SKM-1 (cell line): ENCODE results near the gene TRIM8.

Source experiments
- DNase-seq: peaks from one replicate; lab custom pipeline; 2025; ENCODE audit not compliant: unreplicated experiment; lab: John Stamatoyannopoulos, UW

Gene TRIM8

DNA sequence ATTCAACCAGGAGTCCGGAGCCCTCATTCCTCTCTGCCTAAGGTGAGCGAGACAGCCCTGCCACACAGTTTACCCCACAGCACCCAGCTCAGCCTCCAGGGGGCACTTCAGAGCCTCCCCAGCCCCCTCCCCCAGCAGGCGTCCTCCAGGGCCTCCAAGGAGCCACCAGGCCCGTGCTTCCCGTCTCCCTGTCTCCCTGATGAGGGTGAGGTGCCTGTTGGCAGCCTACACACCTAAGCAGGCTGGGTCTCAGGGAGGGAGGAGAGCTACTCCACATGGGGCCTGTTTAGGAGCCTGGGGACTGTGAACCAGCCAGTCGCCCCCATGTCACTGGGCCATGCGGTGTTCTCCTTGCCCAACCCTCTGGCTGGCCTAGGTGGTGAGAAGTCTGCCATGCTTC lies 28.9 kb upstream of the TRIM8 start:
- no peak for DNase-seq

DNA sequence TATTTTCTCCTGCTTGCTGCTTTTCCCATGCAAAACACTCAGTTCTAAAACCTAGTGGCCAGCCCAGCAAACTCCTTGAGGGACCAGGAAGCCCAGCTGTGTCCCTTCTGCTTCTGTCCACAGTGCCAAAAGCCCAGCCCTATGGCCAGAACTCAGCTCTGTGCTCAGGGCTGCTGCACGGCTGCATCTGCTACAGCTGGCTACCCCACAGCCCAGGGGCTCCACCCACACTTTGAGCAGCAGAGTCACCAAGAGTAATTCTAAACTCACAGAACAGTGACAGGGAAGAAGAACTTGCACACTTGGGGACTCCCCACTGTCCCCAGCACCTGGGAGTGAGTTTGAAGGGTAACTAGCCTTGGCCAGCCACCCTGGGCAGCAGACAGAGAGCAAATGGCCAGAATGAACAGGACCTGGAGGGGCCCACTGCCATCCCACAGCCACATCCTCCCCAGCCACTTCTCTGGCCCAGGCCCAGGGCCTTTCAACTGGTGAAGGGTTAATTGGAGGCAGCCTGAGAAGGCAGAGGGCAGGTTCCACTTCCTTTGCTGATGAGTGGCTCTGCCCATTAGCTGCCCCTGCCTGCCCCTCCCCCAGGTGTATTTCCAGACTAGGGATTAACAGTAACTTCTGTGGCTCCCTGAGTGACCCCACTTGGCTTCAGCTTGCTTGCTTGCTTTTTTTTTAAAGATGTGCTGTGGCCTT lies 28.1 kb upstream of the TRIM8 start:
- DNase-seq = no peak

GRCh38 chr10:102617041-102617440 lies 27.2 kb upstream of the TRIM8 start:
- no peak for DNase-seq

DNA sequence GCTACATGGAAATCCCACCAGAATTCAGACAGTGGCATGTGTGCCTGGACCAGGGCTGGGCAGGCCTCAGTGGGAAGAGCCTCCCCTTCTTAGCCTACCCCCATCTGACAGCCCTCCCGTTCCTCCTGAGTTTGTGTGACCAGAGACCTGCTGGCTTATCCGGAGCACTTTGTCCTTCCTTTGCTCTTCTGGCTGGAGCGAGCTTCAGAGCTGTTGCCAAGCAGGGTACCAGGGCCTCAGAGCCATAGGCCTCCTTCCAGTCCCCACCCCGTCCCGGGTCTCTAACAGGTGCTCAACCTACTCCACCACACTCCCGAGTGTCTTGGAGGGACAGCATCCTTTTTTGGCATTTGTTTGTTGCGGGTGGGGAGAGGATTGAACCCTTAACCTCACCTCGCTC lies 26.5 kb upstream of the TRIM8 start:
- no peak for DNase-seq

DNA sequence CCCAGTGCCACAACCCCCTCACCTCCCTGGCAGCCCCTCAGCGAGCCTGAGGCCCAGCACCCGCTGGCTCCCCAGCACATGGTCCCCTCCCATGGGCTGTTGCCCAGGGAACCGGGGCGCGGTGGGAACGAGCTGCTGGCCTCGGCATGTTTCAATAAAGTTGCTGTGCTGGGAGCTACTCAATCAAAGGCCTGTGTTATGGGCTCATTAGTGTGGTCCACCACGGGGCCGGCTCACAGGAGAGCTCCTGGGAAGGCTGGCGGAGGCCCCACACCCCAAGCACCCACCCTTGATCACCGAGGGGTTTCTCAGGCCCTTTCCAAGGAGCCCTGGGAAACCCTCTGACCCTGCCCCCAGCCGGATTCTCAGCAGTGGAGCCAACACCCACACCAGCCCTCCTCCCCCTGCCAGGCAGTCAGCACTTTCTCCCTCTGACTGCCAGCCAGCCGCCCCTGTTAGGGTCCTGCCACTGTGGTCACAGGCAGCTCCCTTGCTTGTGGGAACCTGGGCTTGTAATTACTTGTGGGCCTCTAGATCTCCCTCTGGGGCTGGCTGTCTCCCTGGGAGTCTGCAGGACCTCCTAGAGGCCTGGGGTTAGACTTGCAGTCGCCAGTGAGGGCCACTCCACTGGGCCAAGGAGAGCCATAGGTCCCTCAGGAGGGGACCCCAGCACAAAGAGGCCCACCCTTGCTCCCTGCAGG lies 24.8 kb upstream of the TRIM8 start:
- no peak for DNase-seq

DNA sequence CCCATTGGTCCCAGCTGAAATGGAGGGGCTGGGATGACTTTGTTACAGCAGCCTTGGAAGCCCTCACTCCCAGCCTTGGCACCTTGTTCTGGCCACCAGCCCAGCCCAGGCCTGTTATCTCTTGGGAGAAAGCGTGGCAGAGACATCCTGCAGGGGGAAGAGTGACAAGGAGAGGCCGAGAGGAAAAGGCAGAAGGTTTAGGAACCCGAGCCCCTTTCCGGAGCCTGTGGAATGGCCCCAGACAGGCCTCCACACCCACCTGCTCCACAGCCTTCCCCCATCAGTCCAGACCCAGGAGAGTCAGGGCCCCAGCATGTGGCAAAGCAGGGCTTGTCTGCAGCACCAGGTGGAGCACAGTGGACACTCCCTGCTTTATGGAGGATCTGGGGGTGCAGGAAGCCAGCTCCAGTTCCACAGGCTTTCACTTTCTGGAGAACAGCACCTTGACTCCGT lies 24.1 kb upstream of the TRIM8 start:
- no peak for DNase-seq

DNA sequence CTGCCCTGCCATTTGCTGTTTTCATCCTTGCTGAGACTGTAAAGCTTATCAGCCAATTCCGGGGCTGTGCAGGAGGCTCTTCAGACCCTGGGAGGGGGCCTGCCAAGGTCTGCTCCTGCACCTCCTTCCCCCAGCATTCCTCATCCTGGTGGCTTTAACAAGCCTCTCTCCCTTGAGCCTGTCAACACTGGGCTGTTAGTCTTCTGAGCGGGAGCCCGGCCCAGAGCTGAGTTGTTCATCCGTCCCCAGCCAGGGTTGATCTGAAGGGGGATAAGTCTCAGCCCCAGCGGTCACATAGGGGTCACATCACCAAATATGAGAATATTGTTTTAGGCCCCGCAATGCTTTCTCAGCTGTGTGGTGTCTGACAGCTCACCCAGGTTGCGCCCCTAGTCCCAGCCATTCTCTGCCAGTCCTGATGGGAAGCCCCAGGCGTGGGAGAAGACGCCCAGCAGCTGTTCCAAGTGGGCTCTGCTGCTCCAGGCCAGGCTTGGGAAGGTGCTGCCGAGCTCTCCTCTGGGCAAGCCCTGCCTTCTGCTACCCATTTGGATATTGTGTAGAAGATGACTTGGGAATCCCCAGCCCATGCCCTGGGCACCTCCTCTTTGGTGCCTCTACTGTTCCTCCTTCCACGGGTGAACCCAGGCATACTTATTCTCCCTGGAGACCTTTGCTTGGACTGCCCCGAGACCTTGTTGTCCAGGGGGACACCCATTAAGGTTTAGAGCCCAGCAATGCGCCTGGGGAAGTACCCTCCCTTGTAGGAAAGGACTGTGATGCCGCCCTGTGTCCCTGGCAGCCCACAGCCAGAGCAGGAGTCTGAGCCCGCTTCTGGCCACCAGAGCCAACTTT lies 23.5 kb upstream of the TRIM8 start:
- DNase-seq = no peak

DNA sequence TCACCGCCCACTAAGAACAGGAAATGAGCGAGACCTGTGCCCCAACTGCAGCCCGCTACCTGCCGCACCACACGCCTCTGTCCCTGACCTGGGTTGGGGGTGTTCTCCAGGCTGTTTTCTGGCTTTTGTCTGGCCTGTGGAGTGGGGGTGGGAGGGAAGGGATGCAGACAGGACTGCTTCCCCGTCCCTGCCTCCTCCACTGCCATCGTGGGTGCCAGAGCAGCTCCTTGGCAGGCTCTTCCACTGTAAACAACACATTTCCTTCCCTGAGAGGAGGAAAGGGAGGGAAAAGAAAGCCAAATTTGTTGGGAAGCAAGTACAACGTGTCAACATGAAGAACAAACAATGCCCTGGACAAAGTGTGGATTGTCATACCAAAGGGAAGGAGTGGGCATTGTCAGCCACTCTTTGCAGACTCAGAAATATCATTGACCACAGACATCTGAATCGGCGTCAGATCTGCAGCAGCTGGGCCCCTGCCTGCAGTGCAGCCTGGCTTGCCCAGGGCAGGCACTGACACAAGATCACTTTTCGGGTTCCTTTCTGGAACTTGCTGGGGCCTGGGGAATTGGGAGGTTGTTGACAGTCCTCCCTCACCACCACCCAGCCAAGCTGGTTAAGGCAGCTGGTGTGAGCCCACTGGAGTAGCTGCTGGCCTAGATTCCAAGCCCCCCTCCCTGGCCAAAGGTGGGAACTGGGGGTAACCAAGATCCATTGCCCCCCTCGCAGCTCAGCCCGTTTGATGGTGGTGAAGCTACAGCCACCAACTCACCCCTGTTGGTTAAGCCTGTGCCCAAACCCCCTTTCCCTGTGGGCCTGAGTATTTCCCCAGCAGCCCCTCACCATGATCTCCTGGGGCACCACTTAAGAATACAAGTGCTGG lies 22.6 kb upstream of the TRIM8 start:
- DNase-seq = no peak

GRCh38 chr10:102624094-102624493 lies 20.2 kb upstream of the TRIM8 start:
- no peak for DNase-seq

- DNase-seq = no peak
These were observed 19.3 kb upstream of the TRIM8 start for GRCh38 chr10:102624751-102625645.

- DNase-seq = no peak
These were observed 18.1 kb upstream of the TRIM8 start for GRCh38 chr10:102626026-102626685.

- DNase-seq = no peak
These were observed 17.0 kb upstream of the TRIM8 start for GRCh38 chr10:102627291-102627735.

GRCh38 chr10:102627736-102628293 lies 16.5 kb upstream of the TRIM8 start:
- DNase-seq = no peak

DNA sequence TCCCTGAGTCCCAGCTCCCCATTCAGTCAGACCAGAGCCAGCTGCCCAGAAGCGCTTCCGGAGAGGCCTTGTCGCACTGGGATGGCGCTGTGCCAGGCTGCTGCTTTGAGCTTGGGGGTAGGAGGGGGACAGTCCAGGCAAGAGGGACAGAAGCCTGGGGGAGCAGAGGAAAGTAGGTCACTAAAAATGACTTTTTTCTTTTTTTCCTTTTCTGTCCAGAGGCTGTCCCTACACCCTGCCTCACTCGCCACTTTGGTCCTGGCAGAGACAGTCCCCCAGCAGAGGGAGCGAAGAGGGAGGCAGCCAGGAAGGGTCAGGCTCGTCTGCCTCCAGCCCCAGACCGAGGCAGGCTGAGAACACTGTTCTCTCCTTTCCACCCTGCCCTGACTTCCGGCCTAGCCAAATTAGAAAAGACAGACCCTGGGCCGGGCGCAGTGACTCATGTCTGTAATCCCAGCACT lies 15.8 kb upstream of the TRIM8 start:
- no peak for DNase-seq

DNA sequence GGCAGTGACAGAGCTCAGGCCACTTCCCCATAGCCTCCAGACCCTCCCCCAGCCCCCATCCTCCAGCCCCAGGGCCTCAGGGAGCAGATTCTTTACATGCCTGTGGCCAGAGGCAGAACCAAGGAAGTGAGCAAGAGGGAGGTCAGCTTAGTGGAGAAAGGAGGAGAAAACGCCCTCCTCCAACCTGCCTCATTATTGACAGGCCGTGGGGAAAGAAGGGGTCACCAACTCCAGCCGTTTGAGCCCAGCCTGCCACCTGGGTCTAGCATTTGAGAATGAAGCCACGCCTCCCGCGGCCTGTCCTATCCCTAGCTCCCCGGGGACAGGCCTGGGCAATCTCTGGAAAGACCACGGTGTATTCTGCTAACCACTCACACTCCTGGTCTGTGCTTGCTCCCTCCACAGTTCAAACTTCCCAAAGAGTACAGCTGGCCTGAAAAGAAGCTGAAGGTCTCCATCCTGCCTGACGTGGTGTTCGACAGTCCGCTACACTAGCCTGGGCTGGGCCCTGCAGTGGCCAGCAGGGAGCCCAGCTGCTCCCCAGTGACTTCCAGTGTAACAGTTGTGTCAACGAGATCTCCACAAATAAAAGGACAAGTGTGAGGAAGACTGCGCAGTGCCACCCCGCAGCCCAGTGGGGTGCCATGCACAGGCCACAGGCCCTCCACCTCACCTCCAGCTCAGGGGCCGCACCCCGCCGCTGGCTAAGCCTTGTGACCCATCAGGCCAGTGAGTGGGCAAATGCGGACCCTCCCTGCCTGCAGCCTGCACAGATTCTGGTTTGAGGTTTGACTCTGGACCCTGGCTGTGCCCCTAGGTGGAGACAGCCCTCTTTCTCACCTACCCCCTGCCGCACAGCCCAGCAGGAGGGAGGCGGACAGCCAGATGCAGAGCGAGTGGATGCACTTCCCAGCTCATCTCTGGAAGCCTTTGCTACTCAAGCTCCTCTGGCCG lies 14.3 kb upstream of the TRIM8 start:
- peak; percentile 84 for DNase-seq

DNA sequence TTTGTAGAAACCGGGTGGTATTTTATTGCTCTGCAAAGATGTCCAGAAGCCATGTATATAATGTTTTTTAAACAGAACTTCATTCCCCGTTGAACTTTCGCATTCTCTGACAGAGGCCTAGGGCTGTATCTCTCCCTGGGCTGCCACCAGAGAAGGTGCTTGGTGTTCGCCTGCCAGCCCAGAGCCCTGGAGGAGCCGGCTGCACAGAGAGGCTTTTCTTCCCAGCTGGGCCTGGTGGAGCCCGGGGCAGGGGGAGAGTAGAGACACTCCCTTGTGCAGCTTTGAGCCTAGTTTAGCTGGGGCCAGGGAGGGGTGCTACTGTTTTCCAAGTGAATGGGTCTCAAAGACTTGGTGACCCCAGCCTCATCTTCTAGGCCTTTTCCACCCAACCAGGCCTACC lies 13.6 kb upstream of the TRIM8 start:
- DNase-seq = no peak

- DNase-seq = no peak
These were observed 12.5 kb upstream of the TRIM8 start for GRCh38 chr10:102631525-102632393.
